OCI-LY3 (cell line): ENCODE results near the gene NXN.

Experiments
- EZH2phosphoT487 ChIP-seq: fragments of 200-600 bp; shearing (Covaris generic); IDR thresholded peaks from 2 replicates; pipeline ENCODE4 v1.6.1; 2018; ENCODE audit warnings: antibody characterized with exemption, mixed run types, low read depth
- TF ChIP-seq, protein P1 (sequence below): fragments of 200-600, 300-600 bp; sonication (generic); IDR thresholded peaks from 2 replicates; pipeline ENCODE4 v1.5.1; 2014; ENCODE audit warnings: antibody characterized with exemption, low read length, low read depth

DNA sequence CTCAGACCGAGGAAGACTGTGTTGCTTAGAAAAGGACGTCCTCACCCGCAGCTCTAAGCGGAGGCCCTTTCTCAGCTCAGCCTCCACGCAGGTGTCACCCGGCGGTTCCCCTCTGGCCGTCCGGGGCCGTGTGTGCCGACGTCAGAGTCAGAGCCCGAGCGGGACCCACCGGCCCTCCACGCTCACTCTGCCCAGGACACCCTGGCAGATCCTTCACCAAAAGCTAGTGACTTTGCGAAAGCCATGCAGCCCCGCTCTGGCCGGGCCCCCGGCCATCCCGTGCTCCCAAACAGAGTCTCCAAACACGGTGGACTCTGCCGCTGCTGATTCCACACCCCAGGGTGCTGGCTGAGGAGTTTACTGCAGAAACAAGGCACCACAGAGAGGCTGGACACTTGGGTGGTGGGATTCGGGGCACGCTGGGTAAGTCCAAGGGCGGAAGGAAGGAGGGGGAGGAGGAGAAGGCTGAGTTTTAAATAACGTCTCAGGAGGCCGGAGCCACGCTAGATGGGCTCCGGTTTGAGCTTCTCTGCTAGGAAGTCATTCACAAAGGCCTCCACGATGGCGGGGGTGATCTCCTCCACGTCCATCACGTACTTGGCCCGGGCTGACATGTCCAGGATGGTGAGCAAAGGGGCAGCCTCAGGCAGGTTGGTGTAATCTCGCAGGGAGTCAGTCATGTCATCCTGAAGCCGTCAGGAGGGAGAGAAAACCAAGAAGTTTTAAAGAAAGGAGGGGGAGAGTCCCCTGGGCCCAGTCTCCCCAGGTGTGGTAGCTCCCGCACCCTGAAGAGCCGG lies 178.9 kb downstream of the NXN start:
- TF ChIP-seq, protein P1, sequence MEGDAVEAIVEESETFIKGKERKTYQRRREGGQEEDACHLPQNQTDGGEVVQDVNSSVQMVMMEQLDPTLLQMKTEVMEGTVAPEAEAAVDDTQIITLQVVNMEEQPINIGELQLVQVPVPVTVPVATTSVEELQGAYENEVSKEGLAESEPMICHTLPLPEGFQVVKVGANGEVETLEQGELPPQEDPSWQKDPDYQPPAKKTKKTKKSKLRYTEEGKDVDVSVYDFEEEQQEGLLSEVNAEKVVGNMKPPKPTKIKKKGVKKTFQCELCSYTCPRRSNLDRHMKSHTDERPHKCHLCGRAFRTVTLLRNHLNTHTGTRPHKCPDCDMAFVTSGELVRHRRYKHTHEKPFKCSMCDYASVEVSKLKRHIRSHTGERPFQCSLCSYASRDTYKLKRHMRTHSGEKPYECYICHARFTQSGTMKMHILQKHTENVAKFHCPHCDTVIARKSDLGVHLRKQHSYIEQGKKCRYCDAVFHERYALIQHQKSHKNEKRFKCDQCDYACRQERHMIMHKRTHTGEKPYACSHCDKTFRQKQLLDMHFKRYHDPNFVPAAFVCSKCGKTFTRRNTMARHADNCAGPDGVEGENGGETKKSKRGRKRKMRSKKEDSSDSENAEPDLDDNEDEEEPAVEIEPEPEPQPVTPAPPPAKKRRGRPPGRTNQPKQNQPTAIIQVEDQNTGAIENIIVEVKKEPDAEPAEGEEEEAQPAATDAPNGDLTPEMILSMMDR: no peak
- TF ChIP-seq EZH2phosphoT487: no peak
